ENCODE results near the gene LDB2.

GRCh38 chr4:16652732-16653305, 245.6 kb downstream of the LDB2 start:
- TF ChIP-seq POLR2A (IDR thresholded peaks at IDR 0.05; ENCODE audit: low read depth, low read length) (no peak), POLR2AphosphoS5 (IDR thresholded peaks at IDR 0.05; ENCODE audit: low read depth, low read length) (no peak)
